Mucosa of gallbladder (tissue), 1 donor: ENCODE data around the gene SHISA3. TPM values are rescaled to one million over a fixed set of nuclear protein-coding genes. Genes with fewer than 3 reads are reported as not detected.

Experiments
- DNase-seq: peaks from one replicate; pipeline ENCODE4 v3.0.0-alpha.2; 2020; ENCODE audit warnings: low spot score
- total RNA-seq: library from RNA; stranded (reverse); gene quantifications from one replicate; pipeline ENCODE4 v1.2.1, GENCODE V29; 2021
- donor health status: DM: no; HTN: no; CAD: no.

The SHISA3 gene
- total RNA-seq, 1 donor from 2014 or later = 0.58 TPM

DNA sequence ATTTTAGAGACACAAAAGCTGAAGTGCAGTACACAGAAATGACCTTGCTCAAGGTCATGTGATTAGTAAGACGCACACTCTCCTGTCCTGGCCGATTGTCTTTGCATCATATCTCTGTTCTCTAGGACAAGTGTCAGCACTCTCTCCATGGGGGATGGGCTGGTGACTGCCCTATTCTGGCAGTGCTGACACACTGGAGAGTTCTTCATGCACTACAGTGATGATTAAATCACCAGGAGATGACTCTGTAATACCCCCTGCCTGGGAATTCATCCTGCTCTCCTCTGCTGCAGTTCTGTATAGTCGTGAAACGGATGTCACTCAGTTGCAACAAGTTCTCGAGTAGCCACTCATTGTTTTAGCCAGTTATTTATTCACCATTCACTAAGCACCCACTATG, 5.3 kb upstream of the SHISA3 start:
- no peak for DNase-seq

DNA sequence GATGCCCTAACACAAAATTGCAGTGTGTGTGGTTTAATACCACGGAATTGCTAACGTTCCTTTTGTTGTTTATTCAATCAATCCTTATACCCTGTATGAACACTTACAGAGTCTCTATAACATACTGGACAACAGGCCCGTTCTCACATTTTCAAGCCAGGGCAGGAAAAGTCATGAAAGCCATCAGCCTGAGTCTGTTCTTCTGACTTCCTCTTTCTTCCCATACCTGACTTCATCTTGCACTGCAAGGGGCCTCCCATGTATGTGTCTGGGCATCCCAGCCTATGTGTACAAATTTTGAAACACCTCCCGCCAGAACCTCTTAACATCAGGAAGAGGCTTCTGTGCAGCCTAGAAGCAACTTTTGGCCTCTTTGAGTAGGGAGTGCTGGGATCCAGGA, 4.9 kb upstream of the SHISA3 start:
- no peak for DNase-seq

DNA sequence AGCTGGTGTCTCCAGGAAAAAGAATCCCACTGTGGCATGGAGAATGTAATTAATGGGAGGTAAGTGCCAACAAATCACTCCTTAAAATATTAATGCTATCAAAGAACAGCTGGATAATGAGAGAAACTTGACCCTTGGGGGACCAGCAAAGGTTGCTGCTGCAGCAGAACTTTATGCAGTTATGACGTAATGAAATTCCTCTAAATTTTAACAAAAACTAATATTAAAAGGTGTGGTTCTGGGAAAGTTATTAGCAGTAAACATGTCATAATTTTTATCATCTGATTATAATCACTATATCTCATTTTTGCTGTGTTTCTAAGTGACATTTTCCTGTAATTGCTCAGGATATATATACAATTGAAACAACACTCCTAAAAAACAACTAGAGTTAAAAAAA, 1.7 kb upstream of the SHISA3 start:
- DNase-seq = no peak

DNA sequence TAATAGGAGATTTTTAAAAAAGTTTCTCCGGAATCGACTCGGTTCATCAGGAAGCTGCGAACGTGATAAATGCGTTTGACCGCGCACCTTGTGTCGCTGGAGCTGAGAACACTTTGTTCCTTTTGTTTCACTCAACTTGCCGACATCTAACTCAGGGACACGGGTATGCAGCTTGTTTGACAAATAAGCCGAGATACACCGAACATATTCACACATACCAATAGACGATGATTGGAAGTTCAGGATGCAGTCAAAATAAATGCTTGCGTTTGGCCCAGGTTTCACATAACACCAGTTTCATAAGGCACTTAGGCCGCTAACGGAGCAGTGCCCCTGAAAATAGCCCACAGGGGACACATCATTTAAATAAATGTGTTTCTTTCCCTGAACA, 932 bp upstream of the SHISA3 start:
- DNase-seq = no peak

DNA sequence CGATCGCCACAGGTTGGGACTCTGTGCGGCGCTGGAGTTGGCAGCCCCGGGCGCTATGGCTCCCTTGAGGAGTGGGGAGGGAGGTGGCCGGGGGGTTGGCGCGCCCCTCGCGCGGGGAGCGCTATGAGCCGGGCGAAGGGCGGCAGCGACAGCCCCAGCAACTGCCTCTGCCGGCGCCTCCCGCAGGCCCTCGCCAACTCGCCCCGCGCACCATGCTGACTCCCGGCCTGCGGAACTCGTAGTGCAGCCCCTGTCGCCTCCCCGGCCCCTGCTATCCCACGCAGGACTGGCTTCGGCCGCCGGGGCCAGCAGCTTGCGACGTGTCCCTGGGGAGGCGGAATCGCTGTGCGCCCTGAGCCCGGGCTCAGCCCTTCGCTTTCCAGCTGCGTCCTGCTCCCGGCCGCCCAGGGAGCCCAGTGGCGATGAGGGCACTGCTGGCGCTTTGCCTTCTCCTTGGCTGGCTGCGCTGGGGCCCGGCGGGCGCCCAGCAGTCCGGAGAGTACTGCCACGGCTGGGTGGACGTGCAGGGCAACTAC, 415 bp downstream of the SHISA3 start:
- no peak for DNase-seq

DNA sequence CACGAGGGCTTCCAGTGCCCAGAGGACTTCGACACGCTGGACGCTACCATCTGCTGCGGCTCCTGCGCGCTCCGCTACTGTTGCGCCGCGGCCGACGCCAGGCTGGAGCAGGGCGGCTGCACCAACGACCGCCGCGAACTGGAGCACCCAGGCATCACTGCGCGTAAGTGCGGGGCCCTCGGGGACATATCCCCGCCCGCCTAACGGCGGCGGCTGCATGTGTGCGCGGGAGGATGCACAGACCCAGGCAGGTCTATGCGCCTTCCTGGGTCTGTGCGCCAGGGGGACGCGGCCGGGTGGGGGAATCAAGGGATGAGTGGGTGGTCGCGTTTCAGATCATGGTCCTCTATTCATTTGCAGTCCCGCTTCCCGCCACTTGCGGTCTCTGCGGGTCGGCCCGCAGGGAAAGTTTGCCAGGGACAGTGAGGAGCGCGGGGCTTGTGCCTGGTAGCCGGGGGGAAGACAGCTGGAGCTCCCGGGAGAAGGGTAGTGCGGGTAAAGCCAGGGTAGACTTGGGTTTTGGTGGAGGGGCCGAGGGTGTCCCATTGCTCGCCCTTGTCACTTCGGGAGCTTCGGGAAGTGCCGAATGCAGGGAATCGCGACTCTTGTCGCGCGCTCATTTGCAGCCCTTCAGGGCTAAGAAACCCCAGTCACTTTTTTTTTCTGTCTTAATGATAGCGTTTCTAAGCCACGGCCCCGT, 1.0 kb downstream of the SHISA3 start:
- no peak for DNase-seq

DNA sequence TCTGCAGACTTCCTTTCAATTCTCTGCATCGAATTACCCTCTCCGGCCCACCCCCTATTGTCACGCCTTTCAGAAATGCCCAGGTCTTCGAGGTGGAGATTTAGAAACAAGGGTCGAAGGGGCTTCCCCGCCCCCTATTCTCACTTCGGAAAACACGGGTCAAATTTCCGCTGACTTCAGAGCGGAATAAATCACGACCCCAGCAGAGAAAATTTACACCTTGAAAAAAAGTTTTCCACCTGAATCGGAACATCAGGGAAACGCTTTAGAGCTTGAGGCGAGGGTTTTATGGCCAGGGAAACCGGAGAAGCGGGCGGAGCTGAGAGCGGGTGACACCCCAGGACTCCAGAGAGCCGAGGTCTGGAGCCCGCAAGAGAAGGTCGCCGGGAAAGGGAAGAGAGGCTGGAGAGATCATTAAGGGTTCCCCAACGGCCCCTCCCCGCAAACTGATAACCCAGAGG, 1.6 kb downstream of the SHISA3 start:
- DNase-seq = no peak

DNA sequence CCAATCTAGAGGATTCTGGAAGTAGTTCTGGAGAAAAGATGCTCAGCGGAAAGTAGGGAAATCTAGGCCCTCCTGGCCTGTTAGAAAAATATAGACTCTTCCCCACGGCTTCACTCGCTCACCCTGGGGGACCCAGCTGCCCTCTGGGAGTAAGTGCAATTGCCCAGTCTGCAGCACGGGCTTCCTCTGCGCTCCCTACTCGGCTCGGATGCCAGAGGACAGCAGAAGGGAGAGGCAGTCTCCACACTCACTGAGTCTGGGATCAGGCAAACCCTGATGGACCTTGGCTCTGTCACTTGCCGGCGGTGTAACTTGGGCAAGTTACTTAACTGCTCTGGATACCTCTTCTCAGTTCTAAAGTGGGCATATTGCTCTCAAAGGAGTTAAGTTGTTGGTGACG, 2.1 kb downstream of the SHISA3 start:
- no peak for DNase-seq

DNA sequence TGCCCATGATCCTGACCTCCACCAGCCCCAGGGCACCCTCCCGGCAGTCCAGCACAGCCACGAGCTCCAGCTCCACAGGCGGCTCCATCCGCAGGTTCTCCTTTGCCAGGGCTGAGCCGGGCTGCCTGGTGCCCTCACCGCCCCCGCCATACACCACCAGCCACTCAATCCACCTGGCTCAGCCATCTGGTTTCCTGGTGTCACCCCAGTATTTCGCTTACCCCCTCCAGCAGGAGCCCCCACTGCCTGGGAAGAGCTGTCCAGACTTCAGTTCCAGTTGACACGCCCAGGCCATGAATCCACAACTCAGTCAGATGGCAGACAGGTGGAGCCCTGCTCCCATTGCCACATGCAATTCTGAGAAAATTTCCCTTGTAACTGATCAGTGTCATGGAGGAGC, 3.9 kb downstream of the SHISA3 start:
- DNase-seq = no peak

DNA sequence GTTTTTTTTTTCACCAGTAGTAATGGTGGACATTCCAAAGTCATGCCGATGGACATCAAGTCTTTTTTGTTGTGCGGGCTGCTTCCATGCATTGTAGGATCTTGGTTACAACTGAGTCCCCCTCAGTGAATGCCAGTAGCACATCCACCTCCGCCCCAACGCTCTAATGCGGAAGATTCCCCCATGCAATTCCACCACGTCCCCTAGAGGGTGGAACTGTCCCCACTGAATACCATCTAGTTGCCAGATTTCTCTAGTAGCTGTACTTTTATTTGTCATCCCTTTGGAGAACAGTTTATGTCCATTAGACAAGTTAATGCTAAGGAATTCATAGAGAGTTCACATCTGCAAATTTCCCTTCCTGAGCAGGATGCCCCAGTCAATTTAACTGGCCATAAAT, 6.7 kb downstream of the SHISA3 start:
- DNase-seq = no peak

DNA sequence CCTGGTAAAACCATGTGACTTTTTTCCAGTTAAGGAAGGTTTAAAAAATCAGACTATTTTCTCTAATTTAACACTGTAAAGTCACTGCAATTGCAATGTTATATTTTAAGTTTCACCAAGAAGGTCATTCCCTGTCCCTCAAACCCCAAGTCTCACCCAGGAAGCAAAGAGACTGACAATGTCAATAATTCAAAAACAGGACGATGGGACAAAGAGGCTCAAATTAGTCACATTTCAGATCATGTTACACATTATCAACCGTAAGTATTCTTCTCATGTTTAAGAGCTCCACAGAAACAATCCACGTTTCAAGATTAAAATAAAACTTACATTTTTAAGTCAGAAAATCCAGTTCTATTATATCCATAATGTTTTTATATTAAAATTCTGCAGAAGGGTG, 13.2 kb downstream of the SHISA3 start:
- no peak for DNase-seq

DNA sequence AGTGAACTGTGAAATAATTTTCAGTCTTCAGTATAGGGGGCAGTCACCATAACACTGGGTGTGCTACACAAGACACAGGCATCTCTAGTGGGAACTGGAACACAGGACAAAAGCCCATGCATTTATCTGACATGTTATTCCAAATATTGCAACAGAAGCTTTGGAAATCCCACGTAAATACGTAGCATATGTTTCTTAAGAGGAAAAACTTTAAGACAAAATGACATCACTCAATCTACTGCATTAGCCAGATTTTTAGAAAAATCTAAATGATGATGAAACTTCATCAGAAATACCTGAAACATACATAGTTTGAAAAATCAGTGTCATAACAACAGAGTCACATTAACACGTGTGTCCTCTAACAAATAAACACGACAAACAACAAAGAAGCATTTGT, 14.5 kb downstream of the SHISA3 start:
- DNase-seq = no peak

DNA sequence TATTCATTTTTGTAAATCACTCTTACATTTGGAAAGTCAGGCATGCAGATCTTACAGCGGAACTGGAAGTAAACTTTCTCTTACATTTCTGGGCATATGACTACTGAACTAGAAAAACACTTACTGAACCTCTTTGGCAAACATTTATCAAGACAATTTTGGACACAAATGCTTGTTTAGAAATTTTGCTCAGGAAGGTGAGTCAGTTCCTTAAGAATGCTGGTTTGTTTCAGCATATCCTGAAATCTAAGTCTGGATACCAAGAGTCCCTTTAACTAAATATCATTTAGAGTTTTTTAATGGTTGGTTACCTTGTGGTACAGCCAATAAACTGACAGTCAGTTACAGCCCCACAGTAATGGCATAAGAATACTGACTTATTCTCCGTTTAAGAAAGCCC, 15.0 kb downstream of the SHISA3 start:
- no peak for DNase-seq

DNA sequence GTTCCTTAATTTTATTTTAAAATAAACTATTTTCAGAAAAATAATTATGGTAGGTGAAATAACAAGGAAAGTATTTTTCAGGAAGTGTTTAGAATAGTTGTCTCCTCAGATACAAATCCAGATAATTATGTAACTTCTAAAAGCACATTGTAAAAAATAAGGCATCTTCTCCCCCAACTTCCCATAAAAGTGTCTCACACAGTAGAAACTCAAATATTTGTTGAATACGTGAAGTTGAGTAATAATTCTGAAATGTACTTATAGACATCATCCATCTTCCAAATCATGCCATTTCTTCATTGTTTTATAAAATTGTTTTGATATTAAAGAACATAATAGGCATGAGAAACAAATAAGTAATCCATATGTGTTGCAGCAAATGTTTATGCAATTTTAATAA, 18.0 kb downstream of the SHISA3 start:
- DNase-seq = no peak

DNA sequence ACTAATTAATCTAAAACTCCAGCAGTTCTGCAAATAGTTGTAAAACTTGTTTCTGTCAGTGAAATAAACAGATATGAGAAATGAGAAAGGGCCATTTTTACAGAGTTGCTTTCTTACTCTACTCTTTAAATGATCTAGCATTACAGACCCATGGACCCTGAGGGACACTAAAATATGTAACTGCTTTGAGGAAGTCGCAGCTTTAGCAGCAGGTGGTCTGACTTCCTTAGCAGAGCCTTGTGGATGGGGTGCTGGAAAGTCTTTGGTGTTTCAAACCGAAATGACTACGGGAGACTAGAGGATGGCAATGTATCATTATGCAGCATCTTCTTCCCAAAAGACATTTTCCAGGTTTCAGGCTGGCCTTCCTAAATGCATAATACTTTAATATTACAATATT, 18.7 kb downstream of the SHISA3 start:
- DNase-seq = no peak

DNA sequence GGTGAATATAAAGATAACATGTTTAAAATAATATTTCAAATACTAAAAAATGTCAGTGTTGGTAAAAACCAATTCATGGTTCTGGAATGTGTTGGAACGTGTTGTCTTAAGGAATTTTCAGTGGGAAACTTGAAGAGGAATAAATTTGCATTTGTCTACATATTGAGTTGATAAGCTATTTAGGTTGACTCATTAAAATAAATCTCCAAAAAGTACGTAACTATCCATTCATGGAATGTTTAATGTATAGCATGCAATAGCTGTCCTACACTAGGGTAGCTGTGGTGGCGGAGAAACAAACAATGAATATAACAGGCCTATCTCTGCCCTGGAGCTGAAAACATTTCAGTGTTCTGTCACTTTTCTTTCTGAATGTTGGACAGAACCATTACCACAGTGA, 20.3 kb downstream of the SHISA3 start:
- no peak for DNase-seq

DNA sequence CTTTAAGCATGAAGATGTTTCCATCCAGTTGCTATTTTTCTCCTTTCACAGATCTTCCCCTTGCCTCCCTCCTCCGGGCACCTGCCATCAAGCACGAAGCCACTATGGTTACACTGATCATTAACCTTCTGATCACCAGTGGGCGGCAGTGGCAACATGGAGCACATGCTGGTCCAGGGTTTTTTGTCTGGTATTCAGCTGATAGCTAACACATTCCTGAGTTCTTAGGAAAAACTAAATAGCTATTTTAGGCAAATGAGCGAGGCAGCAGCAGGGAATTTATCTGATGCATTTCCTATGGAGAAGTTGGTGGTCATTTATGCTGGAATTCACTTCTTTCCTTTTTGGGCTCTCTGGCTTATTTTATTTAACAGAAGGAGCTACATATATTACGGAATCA, 22.9 kb downstream of the SHISA3 start:
- no peak for DNase-seq

DNA sequence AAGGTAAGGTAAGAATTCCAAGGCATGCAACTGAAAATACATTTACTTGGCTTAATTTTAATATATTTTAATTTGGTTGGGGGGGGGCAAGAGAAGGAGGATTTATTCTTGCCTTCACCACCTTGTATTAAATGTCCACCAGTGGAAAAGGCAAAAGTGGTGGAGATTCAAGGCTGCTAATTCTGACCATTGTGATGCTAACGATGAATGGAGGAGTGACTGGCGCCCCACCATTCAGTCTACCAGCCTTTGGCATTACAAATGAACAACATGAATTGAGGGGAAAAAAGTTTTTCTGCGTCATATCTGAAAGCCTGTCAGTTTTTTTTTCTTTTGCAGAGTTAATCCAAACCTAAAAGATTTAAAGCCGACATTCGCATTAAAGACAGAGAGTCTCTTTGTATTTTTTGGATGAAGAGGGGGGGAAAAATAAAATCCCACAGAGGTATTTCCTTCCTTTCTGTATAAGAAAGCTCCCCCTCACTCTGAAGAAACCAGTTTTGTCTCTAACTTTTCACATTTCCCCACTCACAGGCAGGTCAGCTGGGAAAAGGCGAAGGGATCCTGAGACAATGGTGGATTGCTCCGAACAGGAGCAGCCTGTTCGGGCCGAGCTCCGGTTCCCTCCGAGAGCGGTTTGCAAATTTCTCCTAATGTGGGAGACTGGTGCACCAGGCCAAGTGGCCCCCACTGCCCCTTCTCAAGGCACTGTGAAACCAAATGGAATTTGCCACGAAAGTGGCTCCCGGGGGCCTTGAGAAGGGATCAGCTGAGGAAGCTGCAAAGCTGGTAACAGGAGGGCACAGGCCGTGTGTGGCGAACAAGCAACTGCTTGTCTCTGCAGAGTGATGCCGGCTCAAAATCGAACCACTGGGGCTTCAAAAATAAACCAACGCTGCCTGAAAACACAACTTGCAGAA, 28.1 kb downstream of the SHISA3 start:
- no peak for DNase-seq

DNA sequence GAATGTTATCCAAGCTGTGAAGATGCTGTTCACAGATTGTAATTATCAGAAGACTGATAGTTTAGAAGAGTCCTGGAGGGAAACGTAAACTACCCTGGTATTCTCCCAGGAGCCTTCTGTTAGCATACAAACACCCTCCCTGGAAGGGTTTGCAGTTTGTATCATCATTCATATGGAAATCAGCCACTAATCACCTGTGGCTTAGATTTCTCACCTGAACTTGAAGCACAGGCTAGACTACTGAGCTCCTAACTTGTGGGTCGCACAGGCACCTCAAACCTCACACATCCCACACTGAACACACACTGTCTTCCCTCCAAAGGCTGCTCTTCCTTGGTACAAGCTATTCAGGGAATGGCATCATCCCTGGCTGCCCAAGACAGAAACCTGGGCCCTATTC, 30.7 kb downstream of the SHISA3 start:
- no peak for DNase-seq

DNA sequence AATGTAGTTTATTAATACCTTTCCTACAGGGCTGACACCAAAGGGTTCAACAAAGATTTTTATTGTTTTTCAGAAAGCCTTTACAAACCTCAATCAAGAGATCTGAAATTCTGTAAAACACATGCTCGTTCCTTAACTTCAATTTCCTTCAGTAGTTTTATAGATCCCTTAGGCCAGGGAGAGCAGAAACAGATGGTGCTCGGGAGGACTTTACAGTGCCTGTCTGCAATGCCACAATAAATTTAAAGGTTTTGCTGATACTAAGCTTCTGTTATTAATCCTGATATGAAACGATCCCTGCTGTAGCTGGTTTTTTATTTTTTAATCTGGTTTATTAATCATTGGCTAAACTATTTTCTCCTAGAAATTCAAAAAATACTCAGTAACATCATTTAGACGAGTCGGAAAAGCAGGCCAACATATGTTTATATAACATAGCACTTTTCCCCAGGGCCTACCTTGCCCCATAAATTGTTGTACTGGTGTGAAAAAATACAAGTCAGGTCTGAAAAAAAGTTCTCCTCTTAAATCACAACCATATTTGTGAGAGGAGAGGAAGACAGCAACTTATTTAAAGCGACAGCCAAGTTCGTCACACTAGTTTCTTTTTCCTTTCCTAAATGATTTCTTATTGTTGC, 39.8 kb downstream of the SHISA3 start:
- no peak for DNase-seq

DNA sequence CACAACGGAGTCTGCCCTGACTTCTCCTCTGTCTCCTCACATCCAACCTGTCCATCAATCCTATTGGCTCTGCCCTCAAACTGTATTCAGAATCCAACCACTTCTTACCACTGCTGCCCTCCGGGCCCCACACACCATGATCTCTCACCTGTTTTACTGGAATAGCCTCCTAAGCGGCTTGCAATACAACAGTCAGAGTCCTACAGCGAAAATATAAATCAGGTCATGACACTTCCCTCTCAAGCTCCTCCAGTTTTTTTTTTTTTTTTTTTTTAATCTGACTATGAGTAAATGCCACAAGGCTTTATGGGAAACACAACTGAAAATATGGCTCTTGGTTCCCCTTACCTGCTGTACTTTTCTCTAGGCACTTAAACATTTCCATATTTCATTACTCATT, 42.8 kb downstream of the SHISA3 start:
- DNase-seq = no peak

DNA sequence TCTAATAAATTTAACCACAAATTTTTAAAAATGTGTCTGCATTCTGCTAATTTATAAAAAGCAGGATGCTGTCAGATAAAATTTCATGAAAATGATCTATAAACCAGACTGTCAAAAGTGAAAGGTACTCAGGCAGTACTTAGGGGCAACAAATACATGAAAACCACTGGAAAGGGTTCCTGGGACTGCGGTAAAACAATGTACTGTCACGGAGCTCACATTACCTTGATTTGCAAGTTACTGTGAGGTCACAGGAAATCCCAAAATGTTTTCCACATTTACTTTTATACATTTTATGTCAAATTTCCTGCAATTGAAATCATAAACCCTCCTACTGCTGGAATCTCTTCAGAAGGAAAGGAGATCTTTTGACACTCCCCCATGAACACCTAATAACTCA, 45.3 kb downstream of the SHISA3 start:
- no peak for DNase-seq

DNA sequence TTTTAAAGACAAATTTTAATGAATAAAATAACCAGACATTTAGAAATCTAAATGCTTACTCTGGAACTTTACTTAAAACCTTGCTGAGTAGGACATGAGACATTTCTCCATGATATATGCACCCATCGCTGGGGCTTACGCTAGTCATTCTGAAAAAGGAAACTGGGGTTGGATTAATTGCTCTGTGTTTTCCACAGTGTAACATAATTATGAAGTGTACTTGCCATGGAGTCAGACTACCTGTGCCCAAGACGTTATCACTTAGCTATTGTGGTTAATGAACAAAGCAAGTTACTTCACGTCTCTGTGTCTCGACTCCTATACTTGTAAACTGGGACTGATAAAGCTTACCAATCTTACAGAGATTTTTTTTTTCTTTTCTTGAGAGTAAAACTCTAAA, 47.8 kb downstream of the SHISA3 start:
- DNase-seq = no peak
